ENCODE data around the gene TCP10L.

GRCh38 chr21:32602099-32602498 is 16.8 kb upstream of the TCP10L start:
- no peak for TF ChIP-seq ZNF274 (IDR thresholded peaks at IDR 0.05; ENCODE audit: low read depth, low read length)
- no peak for TF ChIP-seq YY1 (IDR thresholded peaks at IDR 0.05; ENCODE audit: insufficient read depth, insufficient read length)

All from NT2/D1 (cell line).